NK-92 (cell line): ENCODE measurements around the gene SERTAD1.
A peak's percentile ranks its signal among the peaks of the same experiment; 100 is the strongest.
"Not testable (repeated sequence)": the region's sequence is repeated elsewhere in the genome, so short reads cannot be mapped to it uniquely, and the experiment has no call there.

Source experiments
- DNase-seq: peaks from one replicate; lab custom pipeline; 2025; ENCODE audit not compliant: unreplicated experiment; lab: John Stamatoyannopoulos, UW

SERTAD1 gene

GRCh38 chr19:40452016-40452415 lies 26.2 kb upstream of the SERTAD1 start:
- no peak for DNase-seq

- DNase-seq: no peak
Measured at GRCh38 chr19:40450664-40451063, 24.9 kb upstream of the SERTAD1 start.

- no peak for DNase-seq
Measured at GRCh38 chr19:40449506-40449905, 23.7 kb upstream of the SERTAD1 start.

- DNase-seq: no peak
Measured at GRCh38 chr19:40446263-40446784, 20.5 kb upstream of the SERTAD1 start.

GRCh38 chr19:40445780-40446262 lies 20.0 kb upstream of the SERTAD1 start:
- no peak for DNase-seq

- no peak for DNase-seq
Measured at GRCh38 chr19:40444825-40445312, 19.1 kb upstream of the SERTAD1 start.

DNA sequence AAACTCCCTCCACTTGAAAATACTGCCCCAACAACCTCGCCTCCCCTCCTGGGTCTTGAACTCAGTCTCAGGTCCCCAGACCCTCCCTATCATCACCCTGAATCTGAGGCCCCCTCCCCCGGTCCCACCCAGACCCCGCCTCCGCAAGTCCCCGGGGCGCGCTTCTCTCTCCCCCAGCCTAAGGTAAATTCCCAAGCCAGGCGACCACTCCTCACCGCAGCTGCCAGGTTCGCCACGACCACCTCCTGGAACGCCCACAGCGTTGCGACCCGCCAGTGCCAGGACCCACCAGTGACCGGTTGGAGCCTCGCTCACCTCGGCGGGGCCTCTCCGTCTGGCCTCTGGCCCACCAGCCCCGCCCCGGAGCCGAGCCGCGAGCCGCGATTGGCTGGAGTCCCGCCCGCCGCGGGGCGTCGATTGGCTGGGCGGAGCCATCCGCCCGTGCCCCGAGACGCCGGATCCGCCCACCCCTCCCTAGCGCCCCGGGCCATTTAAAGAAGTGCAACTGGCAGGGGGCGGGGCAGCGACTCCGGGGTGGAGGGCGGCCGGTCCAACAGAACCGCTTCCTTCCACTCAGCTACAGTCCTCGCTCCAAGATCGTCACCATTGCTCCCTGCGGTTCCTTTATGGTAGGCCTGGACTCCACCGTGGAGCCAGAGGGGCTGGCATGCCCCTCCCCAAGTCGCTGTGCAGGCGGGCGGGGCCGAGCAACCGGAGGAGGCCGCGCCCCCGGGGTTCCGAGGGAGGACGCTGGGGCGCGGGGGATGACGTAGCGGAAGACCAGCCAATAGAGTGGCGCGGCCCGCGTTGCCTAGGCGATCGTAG lies 18.4 kb upstream of the SERTAD1 start, which contains the start of gene SERTAD3:
Gene SERTAD3 (minus strand): TSS at position 336 of the 825 bp plus-strand sequence. CDS start 2,255 bp downstream, outside the sequence.
- peak; percentile 81 for DNase-seq

- peak; percentile 94 for DNase-seq
Measured at GRCh38 chr19:40443131-40443999, 17.6 kb upstream of the SERTAD1 start.

GRCh38 chr19:40442328-40443130 lies 16.7 kb upstream of the SERTAD1 start:
- DNase-seq: no peak

- DNase-seq: no peak
Measured at GRCh38 chr19:40441719-40442253, 16.0 kb upstream of the SERTAD1 start.

GRCh38 chr19:40438284-40438683 lies 12.5 kb upstream of the SERTAD1 start:
- DNase-seq: no peak

GRCh38 chr19:40433391-40434216 lies 7.8 kb upstream of the SERTAD1 start:
- no peak for DNase-seq

- DNase-seq: not testable (repeated sequence)
Measured at GRCh38 chr19:40432760-40433159, 7.0 kb upstream of the SERTAD1 start.

- no peak for DNase-seq
Measured at GRCh38 chr19:40431698-40432097, 5.9 kb upstream of the SERTAD1 start.

DNA sequence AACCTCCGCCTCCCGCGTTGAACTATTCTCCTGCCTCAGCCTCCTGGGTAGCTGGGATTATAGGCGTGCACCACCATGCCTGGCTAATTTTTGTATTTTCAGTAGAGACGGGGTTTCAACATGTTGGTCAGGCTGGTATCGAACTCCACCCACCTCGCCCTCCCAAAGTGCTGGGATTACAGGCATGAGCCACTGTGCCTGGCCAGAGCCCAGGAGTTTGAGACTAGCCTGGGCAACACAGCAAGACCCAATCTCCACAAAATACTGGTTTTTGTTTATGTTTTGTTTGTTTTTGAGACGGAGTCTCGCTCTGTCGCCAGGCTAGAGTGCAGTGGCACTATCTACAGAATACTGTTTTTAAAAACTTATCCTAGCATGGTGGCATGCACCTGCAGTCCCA lies 4.5 kb upstream of the SERTAD1 start:
- DNase-seq: not testable (repeated sequence)

- DNase-seq: not testable (repeated sequence)
Measured at GRCh38 chr19:40428197-40428596, 2.4 kb upstream of the SERTAD1 start.

DNA sequence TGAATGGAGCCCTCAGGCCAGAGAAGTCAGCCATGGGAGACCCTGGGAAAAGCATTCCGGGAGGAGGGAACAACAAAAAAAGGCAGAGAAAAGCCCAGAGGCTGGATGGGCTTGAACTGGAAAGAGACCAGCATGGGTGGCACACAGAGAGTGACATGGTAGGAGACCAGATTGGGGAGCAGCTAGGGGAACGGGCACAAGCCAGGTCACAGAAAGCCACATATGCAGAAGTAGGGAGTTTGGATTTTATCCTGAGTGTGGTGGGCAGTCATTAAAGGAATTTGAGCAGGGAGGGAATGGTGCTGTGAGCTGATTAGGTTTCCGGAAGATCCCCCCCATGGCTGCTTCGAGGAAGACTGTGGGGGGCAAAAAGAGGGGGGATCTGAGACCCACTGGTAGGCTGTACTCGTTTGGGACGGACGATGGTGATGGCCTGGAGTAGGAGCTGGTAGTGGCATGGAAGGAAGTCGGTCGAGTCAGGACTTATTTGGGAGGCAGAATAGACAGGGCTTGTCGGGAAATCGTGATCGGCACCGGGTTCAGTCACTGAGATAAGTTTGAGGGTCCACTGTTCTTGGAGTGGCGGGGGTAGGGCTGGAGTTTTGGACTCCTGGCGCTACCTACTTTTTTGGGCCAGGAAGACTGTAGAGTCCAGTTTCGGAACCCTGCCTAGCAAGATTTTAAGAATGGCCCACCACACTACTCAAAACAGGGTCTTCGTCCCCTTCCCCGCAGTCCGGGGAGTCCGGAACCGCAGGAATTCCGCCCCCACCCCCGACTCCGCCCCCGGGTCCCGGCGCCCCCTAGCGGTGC lies 949 bp downstream of the SERTAD1 start:
- no peak for DNase-seq

DNA sequence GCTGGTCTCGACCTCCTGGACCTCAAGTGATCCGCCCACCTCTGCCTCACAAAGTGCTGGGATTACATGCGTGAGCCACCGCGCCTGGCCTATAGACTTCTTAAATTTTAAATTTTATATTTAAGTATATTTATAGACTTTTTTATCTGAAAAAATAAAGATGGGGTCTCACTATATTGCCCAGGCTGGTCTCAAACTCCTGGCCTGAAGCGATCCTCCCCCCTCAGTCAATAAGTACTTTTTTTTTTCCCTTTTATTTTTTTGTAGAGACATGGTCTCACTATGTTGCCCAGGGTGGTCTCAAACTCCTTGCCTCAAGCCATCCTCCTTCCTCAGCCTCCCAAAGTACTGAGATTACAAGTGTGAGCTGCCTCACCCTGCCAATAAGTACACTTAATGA lies 1.9 kb downstream of the SERTAD1 start:
- DNase-seq: no peak
